ENCODE measurements around the gene ZBTB3. TPM values are rescaled to one million over a fixed set of nuclear protein-coding genes. Genes with fewer than 3 reads are reported as not detected.
A peak's percentile ranks its signal among the peaks of the same experiment; 100 is the strongest.

ZBTB3 gene
- total RNA-seq (10 to 100 TPM; 11.2 TPM), polyA plus RNA-seq (ENCODE audit: insufficient read length in 6 of 6) (1 to 10 TPM; 7.3 to 9.6 (median 8.3) TPM)
- long read RNA-seq, donor 1, partial matches to known transcripts, result 0 of 2 reads
- long read RNA-seq, donor 1, other reads (novel, unspliced or antisense), result 0 of 2 reads
- long read RNA-seq, donor 2, result 0 reads
- long read RNA-seq, donor 3, partial matches to known transcripts, result 0 of 3 reads
- long read RNA-seq, donor 3, other reads (novel, unspliced or antisense), result 0 of 3 reads
- long read RNA-seq, donor 4, partial matches to known transcripts, result 1 of 1 reads
- long read RNA-seq, donor 4, other reads (novel, unspliced or antisense), result 0 of 1 reads
- long read RNA-seq, donor 5, partial matches to known transcripts, result 0 of 1 reads
- long read RNA-seq, donor 5, other reads (novel, unspliced or antisense), result 0 of 1 reads
- long read RNA-seq, donor 6, result 0 reads
- long read RNA-seq, donor 7, partial matches to known transcripts, result 0 of 1 reads
- long read RNA-seq, donor 7, other reads (novel, unspliced or antisense), result 0 of 1 reads
- long read RNA-seq, donor 8, partial matches to known transcripts, result 0 of 2 reads
- long read RNA-seq, donor 8, other reads (novel, unspliced or antisense), result 0 of 2 reads
- long read RNA-seq, donor 9, result 0 reads
- long read RNA-seq, donor 10, result 0 reads
- long read RNA-seq, donor 11, partial matches to known transcripts, result 0 of 3 reads
- long read RNA-seq, donor 11, other reads (novel, unspliced or antisense), result 0 of 3 reads
- long read RNA-seq, donor 12, partial matches to known transcripts, result 0 of 2 reads
- long read RNA-seq, donor 12, other reads (novel, unspliced or antisense), result 0 of 2 reads

- Histone ChIP-seq H3K27ac (peak within 1 kb of the TSS; percentile 80 to 90), H3K4me3 (peak within 1 kb of the TSS; percentile 40 to 68), H3K36me3 (peaks cover 0 to 13% of the 10 kb centered on the region in 2 donors), H3K27me3 (no peaks in the 10 kb centered on the region), H3K9me3 (no peaks in the 10 kb centered on the region), H3K4me1 (peaks cover 9 to 26% of the 10 kb centered on the region in 2 donors)
- peak; percentile 94 to 98 (median 97) for DNase-seq
- TF ChIP-seq CTCF (IDR thresholded peaks at IDR 0.05), result no peak
- ATAC-seq, result peak; percentile 97
- intact Hi-C loops (cut with DNase I), result no loop called here
These were observed at the start of gene ZBTB3 for GRCh38 chr11:62753736-62754603. TSS of gene ZBTB3 (minus strand) at chr11:62754160. CDS start at chr11:62753664, 496 bp downstream.

DNA sequence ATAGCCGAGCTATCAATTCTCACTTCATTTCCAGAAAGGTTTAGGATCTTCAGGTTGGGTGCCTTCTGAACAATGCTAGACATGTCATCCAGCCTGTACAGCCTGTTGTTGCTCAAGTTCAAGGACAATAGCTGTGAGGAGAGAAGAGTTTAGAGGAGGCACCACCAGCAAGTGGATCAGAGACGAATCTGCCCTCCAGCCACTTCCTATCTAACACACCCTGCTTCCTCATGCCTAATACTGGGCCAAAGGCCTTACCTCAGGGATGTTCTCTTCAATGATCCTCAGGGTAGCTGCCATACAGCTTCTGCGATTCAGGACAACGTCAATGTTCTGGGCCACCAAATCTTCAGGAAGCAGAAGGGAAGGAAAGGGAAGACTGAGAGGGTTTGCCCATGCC is 47.1 kb upstream of the ZBTB3 start:
- no peak for TF ChIP-seq CTCF (IDR thresholded peaks at IDR 0.05)
- Histone ChIP-seq H3K4me3 (no peak overlapping the region), H3K27ac (no peak overlapping the region), H3K27me3 (no peaks in the 10 kb centered on the region), H3K4me1 (peaks cover 8 to 24% of the 10 kb centered on the region in 2 donors), H3K36me3 (peaks cover 0 to 77% of the 10 kb centered on the region in 2 donors), H3K9me3 (no peaks in the 10 kb centered on the region)
- no peak for ATAC-seq
- intact Hi-C loops (cut with DNase I), result no loop called here
- DNase-seq, result no peak

GRCh38 chr11:62799486-62799885 is 45.5 kb upstream of the ZBTB3 start:
- DNase-seq (no peak), ATAC-seq (no peak)
- Histone ChIP-seq H3K27ac (no peak overlapping the region), H3K9me3 (no peaks in the 10 kb centered on the region), H3K27me3 (no peaks in the 10 kb centered on the region), H3K36me3 (peaks cover 0 to 93% of the 10 kb centered on the region in 2 donors), H3K4me3 (no peak overlapping the region), H3K4me1 (peaks cover 8 to 15% of the 10 kb centered on the region in 2 donors)
- intact Hi-C loops (cut with DNase I), result loop anchor here in 1 of 2 donors (10.0 kb wide), 1 partner anchor 55 kb away; no protein-coding TSS in a partner anchor
- no peak for TF ChIP-seq CTCF (IDR thresholded peaks at IDR 0.05)

DNA sequence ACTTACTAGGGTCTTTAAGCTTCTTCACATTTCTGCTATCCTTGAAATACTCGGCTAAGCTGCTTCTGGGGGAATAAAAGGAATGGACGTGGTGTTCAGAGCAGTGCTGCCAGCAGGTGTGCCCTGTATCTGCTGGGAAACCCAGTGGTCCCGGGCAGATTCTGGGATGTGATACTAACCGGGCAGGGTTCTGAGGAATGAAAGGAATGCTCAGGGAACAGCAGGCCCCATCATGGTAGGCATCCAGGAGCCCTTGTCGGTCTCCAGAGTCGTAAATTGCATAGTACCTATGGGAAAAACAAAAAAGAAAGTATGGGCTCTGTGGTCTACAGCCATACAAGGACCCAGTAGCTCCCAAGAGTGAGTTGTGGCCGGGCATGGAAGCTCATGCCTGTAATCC is 42.3 kb upstream of the ZBTB3 start:
- intact Hi-C loops (cut with DNase I), result loop anchor here in 1 of 2 donors (10.0 kb wide), 1 partner anchor 59 kb away; no protein-coding TSS in a partner anchor
- DNase-seq (no peak), ATAC-seq (no peak)
- no peaks in the 10 kb centered on the region for H3K27me3 ChIP-seq
- H3K36me3 ChIP-seq, result peaks cover 0 to 92% of the 10 kb centered on the region in 2 donors
- TF ChIP-seq CTCF (IDR thresholded peaks at IDR 0.05), result no peak
- no peak overlapping the region for H3K27ac ChIP-seq
- no peak overlapping the region for H3K4me3 ChIP-seq
- no peaks in the 10 kb centered on the region for H3K9me3 ChIP-seq
- peaks cover 8 to 18% of the 10 kb centered on the region in 2 donors for H3K4me1 ChIP-seq
